ENCODE data around the gene SLC35G6.
A peak's percentile ranks its signal among the peaks of the same experiment; 100 is the strongest.
"Not testable (repeated sequence)": the region's sequence is repeated elsewhere in the genome, so short reads cannot be mapped to it uniquely, and the experiment has no call there.

The SLC35G6 gene

GRCh38 chr17:7481275-7481674 is at the start of gene SLC35G6:
SLC35G6 (plus strand) TSS chr17:7481446; CDS start chr17:7481517, 71 bp downstream.
- DNase-seq, result not testable (repeated sequence)

GRCh38 chr17:7432296-7432695 is 49.0 kb upstream of the SLC35G6 start:
- no peak for DNase-seq

DNA sequence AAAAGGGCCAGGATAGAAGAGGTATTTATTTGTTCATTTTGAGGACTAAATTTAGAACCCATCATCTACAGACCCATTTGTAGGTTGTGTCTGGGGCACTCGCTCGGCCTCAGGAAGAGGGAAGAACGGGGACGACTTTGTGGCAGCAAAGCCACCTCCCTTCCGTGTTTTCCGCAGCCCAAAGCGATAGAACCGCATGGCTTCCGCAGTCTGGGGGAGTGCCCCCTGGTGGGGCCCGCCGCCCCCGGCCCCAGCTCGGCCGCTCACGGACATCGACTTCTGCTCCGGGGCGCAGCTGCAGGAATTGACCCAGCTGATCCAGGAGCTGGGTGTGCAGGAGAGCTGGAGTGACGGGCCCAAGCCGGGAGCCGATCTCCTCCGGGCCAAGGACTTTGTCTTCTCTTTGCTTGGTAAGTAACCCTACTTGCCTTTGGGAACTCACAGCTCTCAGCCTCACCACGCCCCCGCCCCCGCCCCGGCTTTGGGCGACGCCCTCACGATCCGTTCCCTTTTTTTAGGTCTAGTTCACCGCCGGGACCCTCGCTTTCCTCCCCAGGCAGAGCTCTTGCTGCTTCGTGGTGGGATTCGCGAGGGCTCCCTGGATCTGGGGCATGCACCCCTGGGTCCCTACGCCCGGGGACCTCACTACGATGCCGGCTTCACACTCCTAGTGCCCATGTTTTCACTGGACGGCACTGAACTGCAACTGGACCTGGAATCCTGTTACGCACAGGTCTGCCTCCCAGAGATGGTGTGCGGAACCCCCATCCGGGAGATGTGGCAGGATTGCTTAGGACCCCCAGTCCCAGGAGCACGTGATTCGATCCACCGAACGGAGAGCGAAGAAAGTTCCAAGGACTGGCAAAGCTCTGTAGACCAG is 45.3 kb upstream of the SLC35G6 start:
- DNase-seq, result peak; percentile 57

GRCh38 chr17:7436556-7437368 is 44.5 kb upstream of the SLC35G6 start:
- DNase-seq, result peak; percentile 87

DNA sequence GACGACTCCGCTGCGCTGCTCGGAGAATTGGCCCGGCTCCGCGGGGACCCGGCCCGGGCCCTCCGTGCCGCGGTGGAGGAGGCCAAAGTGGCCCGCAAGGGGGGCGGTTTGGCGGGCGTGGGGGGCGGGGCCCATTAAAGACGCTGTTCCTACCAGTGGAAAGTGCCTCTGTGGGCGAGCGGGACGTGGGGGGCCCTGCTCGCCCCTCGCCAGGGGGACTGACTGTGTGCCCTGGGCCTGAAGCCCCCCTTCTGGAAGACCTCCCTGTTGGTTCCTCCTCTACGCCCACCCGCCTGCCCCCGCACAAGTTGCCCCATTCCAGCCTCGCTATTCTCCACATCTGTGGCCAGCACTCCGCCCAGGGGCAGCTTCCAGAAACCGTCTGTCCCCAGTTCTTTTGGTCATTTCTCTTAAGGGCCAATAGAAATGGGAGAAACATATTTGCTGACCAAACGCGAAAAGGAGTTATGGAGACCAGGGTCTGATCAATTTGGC is 43.8 kb upstream of the SLC35G6 start:
- no peak for DNase-seq

GRCh38 chr17:7437950-7438614 is 43.2 kb upstream of the SLC35G6 start:
- DNase-seq, result peak; percentile 57

- DNase-seq, result no peak
Observed at GRCh38 chr17:7438656-7439460, 42.4 kb upstream of the SLC35G6 start.

- DNase-seq, result no peak
Observed at GRCh38 chr17:7439462-7440112, 41.7 kb upstream of the SLC35G6 start, which contains the start of gene FGF11. FGF11 (plus strand) TSS chr17:7439512; CDS start chr17:7439621, 109 bp downstream.

- peak; percentile 35 for DNase-seq
Observed at GRCh38 chr17:7440113-7440833, 41.0 kb upstream of the SLC35G6 start.

DNA sequence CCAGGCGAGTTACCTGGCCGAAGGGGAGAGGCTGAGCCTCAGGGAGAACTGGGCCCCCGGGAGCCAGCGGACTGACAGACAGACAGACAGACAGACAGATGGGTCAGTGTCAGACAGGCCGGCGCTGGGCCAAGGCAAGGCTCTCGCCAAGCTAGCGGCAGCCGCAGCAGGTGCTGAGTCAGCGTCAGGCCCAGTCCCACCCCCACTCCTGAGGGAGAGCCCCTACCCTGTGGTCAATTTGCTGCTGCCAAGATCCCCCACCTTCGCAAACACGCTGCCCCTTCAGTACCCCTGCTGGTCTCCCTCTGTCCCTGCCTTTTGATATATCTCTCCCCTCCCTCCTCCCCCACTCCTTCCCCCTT is 40.4 kb upstream of the SLC35G6 start:
- DNase-seq, result no peak

- no peak for DNase-seq
Observed at GRCh38 chr17:7441266-7441665, 40.0 kb upstream of the SLC35G6 start.

DNA sequence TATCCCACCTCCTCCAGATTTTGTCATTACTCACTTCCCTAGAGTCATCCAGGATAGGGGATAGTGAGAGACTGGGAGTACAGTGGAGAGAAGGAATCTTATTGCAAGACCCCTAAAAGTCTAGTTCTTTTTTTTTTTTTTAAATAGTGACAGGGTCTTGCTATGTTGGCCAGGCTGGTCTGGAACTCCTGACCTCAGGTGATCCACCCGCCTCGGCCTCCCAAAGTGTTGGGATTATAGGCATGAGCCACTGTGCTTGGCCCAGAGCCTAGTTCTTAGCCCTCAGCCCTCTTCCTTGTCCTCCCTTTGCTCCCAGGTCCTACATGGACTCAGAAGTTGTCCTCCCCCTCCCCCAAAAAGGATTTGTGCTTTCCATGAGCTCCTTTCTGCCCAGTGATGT is 39.1 kb upstream of the SLC35G6 start:
- DNase-seq, result no peak

DNA sequence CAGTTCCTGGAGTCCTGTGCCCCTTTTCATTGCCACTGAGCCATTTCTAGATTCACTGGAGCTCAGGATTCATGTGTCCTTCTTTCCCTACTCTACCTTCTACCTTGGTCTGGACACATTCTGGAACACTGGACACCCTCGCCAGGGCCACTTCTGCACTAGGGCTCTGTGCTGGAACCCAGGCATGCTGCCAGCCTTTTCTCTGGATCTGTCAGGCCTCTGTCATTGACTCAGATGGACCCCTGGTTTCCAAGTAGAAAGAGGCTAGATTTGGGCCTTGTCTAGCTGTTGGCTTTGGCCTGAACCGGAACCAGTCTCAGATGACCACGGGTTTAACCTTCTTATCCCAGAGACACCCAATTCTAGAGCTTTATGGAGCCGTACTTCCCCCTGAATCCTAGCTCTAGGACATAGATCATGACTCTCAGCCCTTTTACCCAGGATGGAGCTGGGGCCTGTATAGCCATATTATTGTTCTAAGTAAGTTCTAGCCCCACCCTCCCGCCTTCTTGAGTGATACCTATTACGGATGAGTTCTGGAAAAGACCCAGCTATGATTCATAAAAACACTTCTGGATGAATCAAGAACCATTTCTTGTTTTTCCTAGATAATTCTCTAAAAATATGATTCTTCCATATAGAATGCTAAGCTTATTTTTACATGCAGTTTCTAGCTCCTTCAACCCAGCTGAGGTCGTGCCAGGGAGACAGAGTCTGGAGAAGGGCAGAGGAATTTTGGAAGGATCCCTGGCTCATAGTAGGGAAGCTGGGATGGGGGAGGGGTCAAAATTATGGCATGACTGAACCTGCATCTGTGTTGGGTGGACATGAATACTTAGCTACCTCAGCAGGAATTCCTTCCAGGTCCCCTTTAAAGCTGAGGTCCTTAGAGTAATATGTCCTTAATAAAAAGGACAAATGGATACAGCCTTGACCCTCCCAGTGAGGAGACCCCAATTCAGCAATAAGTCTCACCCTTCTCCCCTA is 37.5 kb upstream of the SLC35G6 start:
- no peak for DNase-seq

- DNase-seq, result no peak
Observed at GRCh38 chr17:7444682-7445618, 36.3 kb upstream of the SLC35G6 start, which contains the start of gene CHRNB1. CHRNB1 (plus strand) TSS chr17:7445061; CDS start chr17:7445128, 67 bp downstream.

GRCh38 chr17:7445619-7445968 is 35.7 kb upstream of the SLC35G6 start:
- peak; percentile 48 for DNase-seq

- no peak for DNase-seq
Observed at GRCh38 chr17:7448461-7448860, 32.8 kb upstream of the SLC35G6 start.

DNA sequence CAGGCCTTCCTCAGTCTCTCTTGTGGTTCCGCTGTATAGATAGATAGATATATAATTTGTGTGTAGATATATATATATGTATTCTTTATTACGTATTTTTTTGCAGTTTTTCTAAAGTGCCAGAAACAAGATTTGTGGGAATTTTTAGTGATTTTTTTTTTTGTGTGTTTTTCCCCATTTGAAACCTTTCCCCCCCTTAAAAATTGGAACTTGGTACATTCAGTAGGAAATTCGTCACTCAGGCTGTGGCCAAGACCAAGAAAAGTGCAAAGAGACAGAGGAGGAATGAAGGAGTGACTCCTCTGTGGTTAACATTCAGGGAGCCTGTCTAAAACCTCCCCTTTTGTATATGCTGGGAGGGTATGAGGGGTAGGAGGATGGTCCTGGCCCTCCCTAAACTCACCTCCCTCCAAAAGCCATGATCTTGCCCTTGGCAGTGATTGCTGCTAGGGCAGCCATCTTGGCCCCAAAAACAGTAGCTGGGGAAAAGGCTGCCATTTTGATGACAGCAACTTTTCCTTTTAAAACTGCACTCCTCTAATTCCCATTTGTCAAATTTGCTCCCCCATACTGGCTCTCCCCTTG is 21.2 kb upstream of the SLC35G6 start:
- DNase-seq, result no peak
